ENCODE measurements around the gene BTBD16. TPM values are rescaled to one million over a fixed set of nuclear protein-coding genes. Genes with fewer than 3 reads are reported as not detected.

Gene BTBD16
- total RNA-seq: not detected

GRCh38 chr10:122271076-122271475 is at the start of gene BTBD16:
BTBD16 (plus strand) TSS chr10:122271296; CDS start chr10:122275082, 3,786 bp downstream.
- no peak for DNase-seq
- peaks cover 0 to 47% (median 0%) of the 10 kb centered on the region in 3 donors for H3K36me3 ChIP-seq
- WGBS, 2 donors: 45 to 94% methylated on average over 2 to 4 of the region's 5 CpGs
- peaks cover 0 to 4% (median 0%) of the 10 kb centered on the region in 3 donors for H3K4me1 ChIP-seq
- H3K9me3 ChIP-seq: no peaks in the 10 kb centered on the region
- H3K27me3 ChIP-seq: no peaks in the 10 kb centered on the region
- no peak within 1 kb of the TSS for H3K27ac ChIP-seq
- TF ChIP-seq CTCF (IDR thresholded peaks at IDR 0.05) (no peak), POLR2A (IDR thresholded peaks at IDR 0.05) (no peak)
- no peak within 1 kb of the TSS for H3K4me3 ChIP-seq
- intact Hi-C loops (cut with DNase I): loop anchor here (10.0 kb wide), 1 partner anchor 424 kb away; the partner anchor contains the start of gene C10orf120

- DNase-seq: no peak
- TF ChIP-seq POLR2A (IDR thresholded peaks at IDR 0.05) (no peak), CTCF (IDR thresholded peaks at IDR 0.05) (no peak)
- Histone ChIP-seq H3K4me3 (no peak overlapping the region), H3K27ac (no peak overlapping the region), H3K4me1 (no peaks in the 10 kb centered on the region), H3K27me3 (no peaks in the 10 kb centered on the region), H3K36me3 (peaks cover 0 to 100% (median 34%) of the 10 kb centered on the region in 3 donors), H3K9me3 (no peaks in the 10 kb centered on the region)
- intact Hi-C loops (cut with DNase I): no loop called here
- 84 to 89% methylated on average over 3 to 5 of the region's 5 CpGs for WGBS, 2 donors
These were observed 49.1 kb upstream of the BTBD16 start for GRCh38 chr10:122221958-122222357.

GRCh38 chr10:122222638-122223037 is 48.5 kb upstream of the BTBD16 start:
- Histone ChIP-seq H3K4me3 (no peak overlapping the region), H3K4me1 (no peaks in the 10 kb centered on the region), H3K9me3 (no peaks in the 10 kb centered on the region), H3K36me3 (peaks cover 0 to 100% (median 32%) of the 10 kb centered on the region in 3 donors), H3K27ac (no peak overlapping the region), H3K27me3 (no peaks in the 10 kb centered on the region)
- no peak for DNase-seq
- TF ChIP-seq CTCF (IDR thresholded peaks at IDR 0.05) (no peak), POLR2A (IDR thresholded peaks at IDR 0.05) (no peak)
- intact Hi-C loops (cut with DNase I): no loop called here
- 83 to 94% methylated on average over 3 to 6 of the region's 7 CpGs for WGBS, 2 donors

- no peaks in the 10 kb centered on the region for H3K9me3 ChIP-seq
- TF ChIP-seq POLR2A (IDR thresholded peaks at IDR 0.05) (no peak), CTCF (IDR thresholded peaks at IDR 0.05) (no peak)
- WGBS, 2 donors: 75 to 92% methylated on average over 4 to 9 of the region's 9 CpGs
- H3K36me3 ChIP-seq: peaks cover 0 to 100% (median 31%) of the 10 kb centered on the region in 3 donors
- no peak overlapping the region for H3K4me3 ChIP-seq
- H3K4me1 ChIP-seq: no peaks in the 10 kb centered on the region
- no peak for DNase-seq
- intact Hi-C loops (cut with DNase I): no loop called here
- H3K27me3 ChIP-seq: no peaks in the 10 kb centered on the region
- H3K27ac ChIP-seq: no peak overlapping the region
These were observed 46.9 kb upstream of the BTBD16 start for GRCh38 chr10:122224159-122224558.

GRCh38 chr10:122225330-122225729 is 45.8 kb upstream of the BTBD16 start:
- no peak overlapping the region for H3K27ac ChIP-seq
- 82 to 87% methylated on average over 4 to 9 of the region's 9 CpGs for WGBS, 2 donors
- H3K4me1 ChIP-seq: no peaks in the 10 kb centered on the region
- H3K27me3 ChIP-seq: no peaks in the 10 kb centered on the region
- H3K36me3 ChIP-seq: peaks cover 0 to 100% (median 30%) of the 10 kb centered on the region in 3 donors
- intact Hi-C loops (cut with DNase I): no loop called here
- no peak for TF ChIP-seq POLR2A (IDR thresholded peaks at IDR 0.05)
- H3K4me3 ChIP-seq: no peak overlapping the region
- H3K9me3 ChIP-seq: no peaks in the 10 kb centered on the region
- no peak for DNase-seq

- H3K4me1 ChIP-seq: no peaks in the 10 kb centered on the region
- H3K27ac ChIP-seq: no peak overlapping the region
- TF ChIP-seq POLR2A (IDR thresholded peaks at IDR 0.05) (no peak), CTCF (IDR thresholded peaks at IDR 0.05) (no peak)
- H3K4me3 ChIP-seq: no peak overlapping the region
- WGBS, 2 donors: 72 to 100% methylated on average over 1 to 4 of the region's 4 CpGs
- H3K27me3 ChIP-seq: no peaks in the 10 kb centered on the region
- H3K9me3 ChIP-seq: no peaks in the 10 kb centered on the region
- intact Hi-C loops (cut with DNase I): no loop called here
- DNase-seq: no peak
- H3K36me3 ChIP-seq: peaks cover 5 to 100% (median 39%) of the 10 kb centered on the region in 3 donors
These were observed 43.3 kb upstream of the BTBD16 start for GRCh38 chr10:122227754-122228153.
